AG08396 (cell line): Measurements from ENCODE around the gene MAML2.
A peak's percentile ranks its signal among the peaks of the same experiment; 100 is the strongest.

Experiments used
- DNase-seq: peaks from one replicate; pipeline ENCODE4 v3.0.0; 2012; ENCODE audit warnings: low spot score, mixed read lengths

The MAML2 gene

DNA sequence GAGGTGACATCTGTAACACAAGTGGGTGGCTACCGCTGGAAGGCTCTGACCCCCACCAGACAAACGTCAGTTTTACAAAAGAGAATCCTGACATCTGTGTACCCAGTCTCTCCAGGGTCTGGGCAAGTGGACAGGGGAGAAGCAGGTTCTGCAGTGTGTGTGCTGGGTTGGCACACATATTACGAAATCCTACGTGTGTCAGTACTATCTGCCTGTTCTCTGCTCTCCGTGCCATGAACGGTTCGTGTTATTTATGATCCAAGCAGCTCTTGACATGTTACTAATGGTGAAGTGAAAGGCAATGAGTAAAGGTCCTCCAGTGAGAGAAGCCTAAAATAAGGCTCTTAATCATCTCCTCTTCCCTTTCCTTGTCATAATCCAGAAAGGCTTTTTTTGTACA, 217.6 kb downstream of the MAML2 start:
- DNase-seq = no peak

DNA sequence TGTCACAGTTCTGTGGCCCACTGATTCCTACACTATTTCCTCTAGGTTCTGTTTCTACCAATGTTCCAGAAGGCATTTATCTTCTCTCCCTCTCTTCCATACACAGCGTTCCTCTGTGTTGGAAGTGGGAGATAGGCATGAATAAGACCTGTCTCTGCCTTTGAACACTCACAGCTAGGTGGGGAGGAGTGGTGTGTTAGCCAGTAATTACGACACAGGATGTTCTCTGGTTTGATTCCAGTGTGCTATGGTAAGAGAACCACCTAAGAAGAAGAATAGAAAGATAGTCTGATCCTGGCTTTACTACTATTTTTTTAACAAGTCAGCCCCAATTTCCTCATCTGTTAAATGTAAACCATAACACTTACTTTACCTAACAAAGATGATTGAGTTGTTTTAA, 218.8 kb downstream of the MAML2 start:
- no peak for DNase-seq

DNA sequence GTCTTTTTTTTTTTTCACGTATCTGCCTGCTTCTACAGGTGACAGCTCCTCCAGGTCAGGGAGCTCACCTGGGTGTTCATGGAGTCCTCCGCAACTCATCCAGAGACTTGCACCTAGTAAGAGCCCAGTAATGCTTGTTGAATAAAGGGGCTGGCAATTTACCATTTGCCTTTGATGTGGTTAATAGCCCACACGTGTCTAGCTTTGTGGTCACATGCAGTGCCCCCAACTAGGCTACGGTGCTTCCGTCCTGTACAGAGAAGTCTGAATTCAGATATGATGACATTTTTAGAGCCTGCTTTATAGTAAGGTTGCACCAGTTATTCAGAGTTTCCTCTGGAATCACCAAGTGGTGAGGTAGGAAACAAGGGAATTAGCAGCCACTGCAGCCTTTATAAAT, 219.7 kb downstream of the MAML2 start:
- no peak for DNase-seq

DNA sequence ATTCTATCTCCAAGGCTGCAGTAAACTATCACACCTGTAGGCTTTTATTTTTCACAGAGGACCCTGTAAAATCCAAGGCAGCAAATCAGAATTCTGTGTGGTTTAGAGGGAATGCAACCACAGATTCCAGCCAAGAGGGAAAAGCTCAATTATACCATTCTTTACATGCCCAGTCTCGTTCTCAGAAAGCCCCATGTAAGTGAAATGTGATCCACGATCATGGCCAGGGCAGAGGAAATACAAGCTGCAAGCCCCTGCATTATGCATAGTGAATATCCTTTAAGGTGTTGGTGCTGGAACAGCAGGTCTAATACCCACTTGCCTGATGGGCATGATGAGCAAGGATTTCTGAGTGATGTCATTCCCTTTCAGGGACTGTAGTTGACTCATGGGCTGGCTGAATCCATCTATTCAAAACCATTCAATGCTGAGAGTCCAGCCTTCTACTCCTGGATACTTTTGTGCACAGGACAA, 220.4 kb downstream of the MAML2 start:
- no peak for DNase-seq

DNA sequence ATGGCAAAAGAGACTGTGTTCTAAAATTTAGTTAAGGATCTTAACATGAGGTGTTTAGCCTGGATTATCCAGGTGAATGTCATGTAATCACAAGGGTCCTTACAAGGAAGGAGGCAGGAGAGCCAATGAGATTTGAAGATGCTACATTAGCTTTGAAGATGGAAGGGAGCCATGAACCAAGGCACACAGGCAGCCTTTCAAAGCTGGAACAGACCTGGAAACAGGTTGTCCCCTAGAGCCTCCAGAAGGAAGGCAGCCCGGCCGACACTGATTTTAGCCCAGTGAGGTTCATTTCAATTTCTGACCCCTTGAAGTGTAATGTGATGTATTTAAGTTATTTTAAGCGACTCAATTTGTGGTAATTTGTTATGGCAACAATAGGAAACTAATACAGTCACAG, 223.8 kb downstream of the MAML2 start:
- no peak for DNase-seq

DNA sequence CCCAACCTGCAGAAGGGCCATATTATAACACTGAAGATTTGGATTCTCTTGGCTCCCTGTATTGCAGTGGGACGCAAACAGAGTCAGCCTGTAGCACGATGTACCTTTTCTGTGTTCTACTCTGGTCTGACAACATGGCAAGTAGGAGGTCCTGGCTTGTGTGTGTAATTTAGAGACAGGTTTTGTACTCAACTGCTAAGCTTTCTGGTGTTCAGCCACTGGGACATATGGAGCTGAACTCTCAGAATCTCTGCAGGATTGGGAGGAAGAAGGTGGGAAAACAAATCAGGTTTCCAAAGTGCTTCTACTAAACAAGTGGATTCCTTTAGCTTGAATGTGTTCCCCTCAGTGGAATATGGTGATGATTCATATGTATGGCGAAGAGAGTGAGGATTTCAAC, 226.6 kb downstream of the MAML2 start:
- DNase-seq = no peak

DNA sequence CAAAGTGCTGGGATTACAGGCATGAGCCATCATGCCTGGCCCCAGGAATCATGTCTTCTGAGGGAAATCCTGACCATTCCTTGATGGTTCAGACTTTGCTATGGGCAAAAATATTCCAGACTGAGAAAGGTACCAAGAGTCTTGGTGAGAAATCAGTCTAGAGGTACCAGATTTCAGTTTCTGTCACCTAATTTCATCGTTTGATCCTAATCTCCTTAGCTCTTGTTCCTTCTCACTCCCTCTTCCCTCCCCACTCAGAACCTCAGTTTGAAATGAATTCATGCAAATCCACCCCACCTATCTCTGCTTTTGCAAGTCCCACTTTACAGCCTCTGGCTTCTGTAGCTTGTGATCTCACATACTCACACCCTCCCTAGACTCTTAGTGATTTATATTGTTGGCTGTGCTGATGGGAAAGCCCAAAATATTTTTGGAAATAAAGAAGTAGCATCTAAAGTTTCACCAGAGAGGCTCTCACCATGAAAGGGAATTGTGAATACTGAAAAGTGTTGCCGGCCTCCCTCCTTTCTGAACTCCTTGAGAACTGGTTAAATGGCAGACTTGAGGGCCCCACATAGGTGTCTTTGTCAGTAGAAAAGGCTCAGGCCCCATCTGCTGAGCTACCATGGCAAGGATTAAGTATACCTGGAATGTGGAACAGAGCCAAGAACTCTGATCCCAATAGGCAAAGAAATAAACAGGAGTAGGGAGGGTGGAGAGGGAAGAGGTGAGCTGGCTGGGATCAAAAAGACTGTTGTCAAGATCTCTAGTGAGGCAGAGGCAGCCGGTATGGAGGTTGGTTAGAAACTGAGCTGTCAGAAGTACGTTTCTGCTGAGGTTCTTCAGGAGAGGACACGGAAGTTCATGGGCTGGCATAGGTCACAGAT, 228.6 kb downstream of the MAML2 start:
- DNase-seq = no peak

DNA sequence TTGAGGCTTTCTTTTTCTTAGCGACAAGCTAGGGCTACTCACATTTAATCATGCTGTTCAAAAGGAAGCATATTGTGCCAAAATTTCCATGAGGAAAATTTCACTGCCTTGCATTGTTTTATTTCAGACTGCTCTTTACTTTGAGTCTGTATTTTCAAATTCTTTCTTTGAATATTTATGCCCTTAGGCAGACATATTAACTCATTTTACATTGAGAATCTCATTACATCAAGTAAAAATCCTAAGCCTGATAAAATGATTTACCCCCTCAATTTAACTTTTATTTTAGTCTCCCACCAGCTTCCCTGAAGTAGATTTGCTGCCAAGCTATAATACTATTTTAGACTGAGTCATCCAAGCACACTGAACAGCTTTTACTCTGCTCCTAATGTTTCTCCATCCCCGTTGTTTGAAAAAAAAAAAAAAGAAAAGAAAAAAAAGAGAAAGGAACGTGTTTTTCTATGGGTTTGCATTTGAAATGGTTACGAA, 229.8 kb downstream of the MAML2 start:
- peak; percentile 51 for DNase-seq

DNA sequence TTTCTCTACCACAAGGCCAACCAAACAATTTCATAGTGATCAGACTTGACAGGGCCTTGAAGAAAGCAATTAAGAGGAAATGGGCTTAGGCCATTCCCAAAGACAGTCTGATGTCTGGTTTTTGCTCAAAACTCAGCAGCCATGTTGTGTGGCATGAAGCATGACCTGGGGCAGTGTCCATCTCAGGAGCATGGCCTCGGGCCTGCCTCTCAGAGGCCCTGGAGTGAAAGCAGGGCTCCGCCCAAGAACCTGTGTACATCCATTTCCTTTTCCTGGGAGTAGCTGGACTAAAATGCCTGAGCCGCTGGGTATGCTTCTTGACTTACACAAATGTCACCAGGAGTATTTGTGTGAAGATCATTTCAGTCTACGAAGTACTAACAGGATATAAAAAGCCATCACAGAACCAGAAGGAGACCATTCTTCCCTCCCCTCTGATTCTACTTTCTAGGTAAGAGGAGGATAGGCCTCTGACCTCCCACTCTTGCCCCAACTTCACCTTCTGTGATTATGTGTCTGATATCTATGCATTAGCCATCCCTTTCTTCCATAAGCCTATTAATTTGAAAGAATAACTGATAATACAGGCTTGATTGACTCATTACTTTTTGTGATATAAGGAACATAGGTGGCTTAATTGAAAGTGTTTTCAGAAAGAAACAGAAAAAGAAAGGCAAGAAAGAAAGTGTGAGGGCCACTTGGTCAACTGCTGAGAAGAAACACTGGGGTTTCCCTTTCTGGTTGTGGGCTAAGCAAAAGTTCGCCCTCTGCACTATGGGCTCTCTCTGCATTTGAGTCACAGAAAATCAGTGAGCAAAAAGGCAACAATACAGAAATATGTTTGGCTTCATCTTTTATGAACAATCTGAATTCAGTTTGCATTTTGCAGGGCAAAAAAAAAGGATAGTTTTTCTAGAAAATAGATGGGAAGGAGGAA, 230.5 kb downstream of the MAML2 start:
- DNase-seq = no peak

DNA sequence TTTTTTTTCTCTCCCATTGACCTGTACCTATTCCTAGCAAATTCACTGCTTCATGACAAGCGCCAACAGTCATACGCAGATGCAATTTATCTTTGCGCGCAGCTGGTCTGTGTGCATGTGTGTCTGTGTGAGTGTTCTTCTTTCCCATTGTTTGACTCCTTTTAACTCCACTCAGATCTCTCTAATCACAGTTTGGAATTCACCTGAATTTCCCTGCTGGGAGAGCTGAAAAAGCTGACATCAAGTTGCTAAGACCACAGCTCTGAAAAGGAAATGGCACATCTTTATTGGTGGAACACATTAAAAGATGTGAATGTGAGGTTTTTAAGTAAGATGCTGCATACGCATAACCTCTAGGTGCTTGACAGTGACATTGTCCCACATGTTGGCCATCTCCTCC, 231.7 kb downstream of the MAML2 start:
- DNase-seq = no peak

DNA sequence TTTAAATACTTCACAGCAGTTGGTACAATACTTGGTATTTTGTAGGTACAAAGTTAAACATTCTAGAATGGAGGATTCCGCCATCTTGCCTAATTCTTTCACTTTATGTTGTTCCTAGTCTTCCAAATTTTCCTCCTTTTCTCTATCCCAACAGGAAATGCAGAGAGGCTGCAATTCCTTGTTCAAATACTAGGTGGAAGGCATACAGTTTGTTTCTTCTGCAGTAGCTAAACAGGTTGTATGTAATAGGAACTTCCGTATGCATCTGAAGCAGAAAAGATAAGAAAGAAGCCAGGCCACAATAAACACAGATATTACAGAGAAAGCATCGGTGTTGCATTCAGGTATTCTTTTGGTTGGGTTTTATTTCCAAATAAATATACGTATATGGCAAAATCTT, 232.7 kb downstream of the MAML2 start:
- DNase-seq = no peak

DNA sequence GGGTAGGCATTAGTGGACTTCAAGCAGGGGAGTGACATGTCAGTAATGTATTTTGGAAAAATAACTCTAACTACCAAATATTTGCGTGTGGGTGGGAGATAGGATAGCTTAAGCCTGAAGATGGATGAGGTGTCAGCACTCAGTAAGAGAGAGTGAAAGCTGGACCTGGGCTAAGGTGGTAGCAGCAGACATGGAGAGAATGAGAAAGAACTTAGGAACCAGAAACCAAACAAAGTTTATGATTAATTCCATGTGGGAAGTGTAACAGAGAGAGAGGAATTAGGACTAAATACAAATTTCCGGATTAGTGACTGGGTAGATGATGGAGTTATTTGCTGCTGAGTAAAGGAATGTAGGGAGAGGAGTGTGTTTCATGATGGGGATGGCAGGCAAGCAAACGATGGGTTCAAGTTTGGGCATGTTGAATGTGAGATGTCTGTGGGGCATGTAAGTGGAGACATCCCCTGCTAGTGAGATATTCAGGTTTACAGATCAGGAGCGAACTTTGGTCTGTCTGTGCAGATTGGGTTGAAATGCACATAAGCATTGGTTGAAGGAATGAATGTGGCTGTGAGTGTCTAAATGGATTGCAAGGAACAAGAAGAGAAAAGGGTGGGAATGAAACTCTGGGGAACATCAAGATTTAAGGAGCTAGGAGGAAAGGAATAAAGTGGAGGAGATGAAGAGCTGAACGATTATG, 233.5 kb downstream of the MAML2 start:
- no peak for DNase-seq

DNA sequence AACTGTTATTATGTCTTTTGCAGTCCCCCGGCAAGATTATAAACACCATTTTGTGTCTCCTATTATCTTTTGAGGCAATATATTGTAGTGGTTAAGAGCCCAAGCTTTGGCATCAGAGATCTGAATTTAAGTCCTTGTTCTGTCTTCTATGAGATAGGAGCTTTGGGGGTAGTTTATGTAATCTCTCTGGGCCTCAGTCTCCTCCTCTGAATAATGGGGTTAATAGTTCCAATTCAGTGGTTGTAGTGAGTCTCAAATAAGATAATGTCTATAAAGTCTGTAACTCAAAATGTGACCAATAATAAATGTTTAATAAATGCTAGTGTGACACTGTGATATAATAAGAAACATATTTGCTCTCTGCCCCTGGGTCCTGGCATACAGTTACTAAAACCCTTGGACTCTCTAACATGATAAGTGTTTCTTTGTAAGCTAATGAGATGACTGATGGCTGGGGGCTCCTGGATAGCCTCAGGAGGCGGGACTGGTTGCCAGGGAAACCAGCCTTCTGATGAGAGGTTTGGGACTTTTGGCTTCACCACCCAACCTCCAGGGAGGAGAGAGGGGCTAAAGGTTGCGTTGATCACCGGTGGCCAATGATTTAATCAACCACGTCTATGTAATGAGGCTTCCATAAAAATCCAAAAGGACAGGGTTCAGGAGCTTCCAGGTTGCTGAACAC, 235.7 kb downstream of the MAML2 start:
- DNase-seq = no peak

DNA sequence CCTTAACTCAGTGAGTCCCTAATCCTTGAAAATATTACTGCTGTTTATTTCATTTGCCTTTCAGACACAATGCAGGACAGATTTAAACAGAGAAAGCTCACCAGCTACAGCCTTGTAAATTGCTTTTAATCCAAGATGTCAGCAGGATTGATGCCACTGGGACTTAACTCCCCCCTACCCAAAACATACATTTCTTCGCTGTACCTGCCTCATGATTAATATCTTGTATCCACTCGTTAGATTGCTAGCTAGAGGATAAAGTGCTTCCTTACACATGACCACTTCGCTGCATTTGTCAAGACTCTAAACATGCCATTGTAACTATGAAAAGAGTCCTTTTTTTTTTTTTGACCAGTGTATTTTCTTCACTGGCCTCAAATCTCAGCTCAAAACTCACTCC, 236.3 kb downstream of the MAML2 start:
- DNase-seq = no peak

DNA sequence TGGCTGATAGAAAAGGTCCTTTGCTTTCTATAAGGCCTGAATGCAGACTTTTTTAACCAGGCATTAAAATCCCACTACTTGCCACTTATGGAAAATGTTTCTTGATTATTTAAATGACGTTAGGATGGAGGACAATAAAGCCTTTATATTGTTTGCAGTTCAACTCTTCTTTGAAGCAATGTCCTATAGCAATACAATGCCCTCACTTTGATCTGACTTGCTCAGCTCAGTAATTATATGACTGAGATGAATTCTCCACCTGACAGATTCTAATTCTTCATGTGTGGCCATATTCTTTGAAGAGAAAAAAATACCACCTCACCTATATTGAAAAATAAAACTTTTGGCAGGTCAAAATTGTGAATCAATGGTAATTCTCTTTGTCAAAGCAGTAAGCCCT, 237.1 kb downstream of the MAML2 start:
- DNase-seq = no peak

DNA sequence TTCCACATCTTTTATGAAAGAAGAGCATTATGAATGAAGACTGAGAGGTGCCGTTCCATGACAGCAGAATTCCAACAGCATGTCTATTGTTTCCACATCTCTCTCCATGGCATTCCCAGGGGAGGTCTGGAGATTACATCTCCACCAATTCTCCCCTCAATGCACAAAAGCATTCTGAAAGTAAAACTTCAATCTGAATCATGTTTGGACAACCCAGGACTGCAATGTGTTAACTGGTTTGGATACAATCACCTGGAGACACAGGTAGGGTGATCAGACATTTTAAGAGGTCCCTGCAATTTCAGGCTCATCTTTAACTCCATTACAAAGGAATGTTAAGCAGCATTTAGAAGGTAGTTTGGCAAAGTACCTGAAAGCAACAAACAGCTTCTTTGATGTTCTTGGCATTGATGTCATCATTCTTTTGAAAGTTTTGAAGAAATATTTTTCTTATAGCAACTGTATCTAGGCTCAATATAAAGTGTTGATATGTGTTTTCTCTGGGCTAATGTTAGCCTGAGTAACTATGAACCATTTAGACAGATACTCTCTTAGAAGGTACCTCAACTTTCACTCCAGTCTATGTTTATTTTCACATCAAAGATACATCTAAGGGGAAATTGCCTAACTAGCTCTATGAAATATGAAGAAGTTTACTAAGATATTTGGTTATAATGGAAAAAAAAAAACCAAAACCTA, 237.6 kb downstream of the MAML2 start:
- DNase-seq = no peak

DNA sequence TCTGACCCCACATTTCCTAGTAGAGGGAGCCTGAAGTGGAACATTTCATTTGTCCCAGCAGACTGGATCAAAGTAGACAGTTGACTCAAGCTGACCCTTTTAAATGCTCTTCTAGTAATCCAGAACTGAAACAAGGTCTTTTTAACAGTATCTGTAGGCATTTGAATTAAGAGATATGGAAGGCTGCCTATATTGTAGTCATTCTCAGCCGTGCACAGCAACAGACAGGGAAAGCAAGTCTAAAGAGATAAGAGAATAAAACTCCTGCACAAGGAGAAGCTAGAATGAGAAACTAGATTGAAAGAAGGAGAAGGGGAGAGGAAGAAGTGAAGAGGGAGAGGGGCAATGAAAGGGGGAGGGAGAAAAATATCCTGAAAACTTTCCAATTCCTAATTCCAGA, 238.5 kb downstream of the MAML2 start:
- no peak for DNase-seq

DNA sequence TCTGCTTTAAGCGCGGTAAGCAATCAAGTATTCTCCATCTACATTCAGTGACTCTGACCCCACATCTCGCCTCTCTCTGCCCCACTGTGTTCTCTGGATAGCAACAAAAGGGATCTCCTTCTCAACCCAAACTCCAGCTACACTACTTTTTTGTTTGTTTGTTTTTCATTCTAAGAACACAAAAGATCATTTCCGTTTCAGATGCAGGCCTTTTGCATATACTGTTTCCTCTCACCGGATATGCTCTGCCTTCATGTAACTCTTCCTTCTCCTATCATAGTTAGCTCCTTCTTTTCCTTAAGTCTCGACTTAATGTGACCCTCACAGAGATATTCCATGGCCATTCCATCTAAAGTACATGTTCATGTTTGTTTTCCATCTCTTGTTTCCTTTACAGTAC, 239.3 kb downstream of the MAML2 start:
- no peak for DNase-seq

DNA sequence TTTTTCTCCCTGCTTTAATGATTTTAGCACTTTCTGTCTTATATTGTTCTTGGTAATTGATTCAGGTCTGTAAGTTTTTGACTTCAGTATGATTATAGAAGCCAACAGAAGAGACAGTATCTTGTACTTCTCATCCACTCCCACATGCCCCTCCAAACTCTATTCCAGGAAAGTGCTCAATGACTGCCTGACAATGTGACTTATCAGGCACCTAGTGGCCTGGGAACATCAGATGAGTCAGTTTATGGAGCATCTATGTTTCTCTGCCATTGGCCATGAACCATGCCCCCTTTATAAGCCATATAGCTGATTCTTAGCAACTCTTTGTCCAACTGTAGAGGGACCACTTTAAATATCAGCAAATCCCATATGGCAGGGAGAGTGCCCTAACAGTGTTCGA, 239.9 kb downstream of the MAML2 start:
- no peak for DNase-seq

DNA sequence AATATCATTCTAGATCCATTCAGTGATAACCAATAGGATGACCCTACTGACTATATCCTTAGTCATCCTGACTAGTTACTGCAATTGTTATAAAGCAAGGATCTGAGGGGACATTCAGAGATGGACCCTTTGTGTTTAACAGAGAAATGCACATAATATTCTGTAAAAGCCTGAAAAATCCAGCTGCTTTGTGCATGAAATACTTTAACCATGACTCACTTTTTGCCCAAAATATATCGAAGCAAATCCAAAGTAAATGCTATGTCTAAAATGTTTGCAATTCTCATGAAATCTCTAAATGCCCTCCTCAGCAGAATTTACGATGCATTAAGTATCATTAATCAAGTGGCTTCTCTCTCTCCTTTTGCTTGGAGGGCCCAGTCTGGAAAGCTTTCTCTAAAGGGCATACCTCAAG, 240.3 kb downstream of the MAML2 start:
- DNase-seq = no peak

DNA sequence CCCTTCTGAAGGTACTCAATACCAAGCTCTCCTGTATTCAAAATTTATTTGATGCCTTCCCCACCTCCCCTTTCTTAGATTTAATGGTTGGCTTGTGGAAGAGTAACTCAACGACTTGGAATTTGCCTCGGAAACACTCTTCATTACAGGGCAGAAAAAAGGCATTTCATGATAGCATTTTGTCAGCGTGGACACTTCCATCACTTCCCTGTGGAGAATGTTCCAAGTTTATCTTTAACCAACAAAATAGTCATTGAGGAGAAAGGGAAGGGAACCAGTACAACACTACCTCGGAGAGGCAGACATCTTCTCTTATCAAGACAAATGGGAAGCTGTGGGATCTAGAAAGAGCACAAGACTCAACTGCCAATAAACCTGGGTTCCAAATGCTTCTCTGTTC, 241.8 kb downstream of the MAML2 start:
- DNase-seq = no peak
